GM12891 (cell line): ENCODE data around the gene ANKRD44.
A peak's percentile ranks its signal among the peaks of the same experiment; 100 is the strongest.
"Not testable (repeated sequence)": the region's sequence is repeated elsewhere in the genome, so short reads cannot be mapped to it uniquely, and the experiment has no call there.

Experiments used
- DNase-seq: peaks from one replicate; pipeline ENCODE4 v3.0.0; 2011; ENCODE audit warnings: low spot score; ENCODE audit not compliant: insufficient read length
- FAIRE-seq: peaks from 2 replicates; lab custom pipeline; 2011; peaks lifted over from hg19 to GRCh38; lab: Jason Lieb, UNC
- PAX5 ChIP-seq: IDR thresholded peaks from 2 replicates; pipeline ENCODE4 v1.6.1; 2011; ENCODE audit warnings: low read length, moderate library complexity, mild to moderate bottlenecking; ENCODE audit not compliant: insufficient read depth, severe bottlenecking
- POLR2A ChIP-seq: IDR thresholded peaks from 2 replicates; pipeline ENCODE4 v1.6.1; 2011; ENCODE audit warnings: low read depth, low read length, control low read depth
- POLR2AphosphoS5 ChIP-seq: IDR thresholded peaks from 2 replicates; pipeline ENCODE4 v1.6.1; 2011; ENCODE audit warnings: low read depth, low read length, control low read depth
- POU2F2 ChIP-seq: IDR thresholded peaks from 2 replicates; pipeline ENCODE4 v1.6.1; 2011; ENCODE audit warnings: low read depth, mild to moderate bottlenecking, control low read depth, low read length, moderate library complexity
- SPI1 ChIP-seq: IDR thresholded peaks from 2 replicates; pipeline ENCODE4 v1.6.1; 2011; ENCODE audit warnings: low read depth, low read length, control low read depth
- TAF1 ChIP-seq: IDR thresholded peaks from 2 replicates; pipeline ENCODE4 v1.6.1; 2011; ENCODE audit warnings: low read depth, low read length, control low read depth

The ANKRD44 gene

DNA sequence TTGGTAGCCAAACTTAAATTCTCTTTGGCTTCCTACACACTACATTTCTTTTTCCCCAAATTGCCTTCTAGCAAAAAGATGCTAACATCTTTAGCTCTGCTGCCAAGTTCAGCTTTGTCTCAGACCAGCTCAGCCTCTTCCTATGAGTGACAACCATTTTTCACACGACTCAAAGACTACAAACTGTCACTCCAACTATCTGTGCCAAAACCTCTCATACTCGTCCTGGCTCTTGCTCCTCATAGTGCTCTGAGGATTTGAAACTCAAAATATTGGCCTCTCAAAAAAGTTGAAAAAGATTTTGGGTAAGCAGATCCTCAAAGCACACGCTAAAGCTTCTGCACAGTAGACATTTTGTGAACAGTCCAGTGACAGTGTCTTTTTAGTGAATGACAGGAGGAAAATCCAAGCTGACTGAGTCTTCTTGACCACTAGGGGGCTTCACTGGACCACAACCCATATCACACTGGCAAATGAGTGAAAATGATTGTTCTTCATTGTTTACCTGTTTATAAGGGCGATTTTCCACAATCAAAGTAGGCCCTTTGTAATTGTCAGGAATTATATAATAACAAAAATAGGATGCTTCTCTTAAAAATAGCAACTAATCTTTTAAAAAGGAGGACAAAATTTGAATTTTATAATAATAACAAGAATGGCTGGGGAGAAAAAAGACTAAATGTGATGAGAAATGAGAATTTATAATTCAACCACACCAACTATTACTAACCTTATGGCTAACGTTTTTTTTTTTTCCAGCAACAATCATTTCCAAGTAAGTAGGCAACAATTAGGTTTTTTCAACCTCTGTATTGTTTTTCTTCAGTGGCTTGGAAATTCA, 298.6 kb downstream of the ANKRD44 start:
- TF ChIP-seq POU2F2 (no peak), TAF1 (no peak), POLR2AphosphoS5 (no peak)
- peak; percentile 89 for FAIRE-seq
- DNase-seq: peak; percentile 30

DNA sequence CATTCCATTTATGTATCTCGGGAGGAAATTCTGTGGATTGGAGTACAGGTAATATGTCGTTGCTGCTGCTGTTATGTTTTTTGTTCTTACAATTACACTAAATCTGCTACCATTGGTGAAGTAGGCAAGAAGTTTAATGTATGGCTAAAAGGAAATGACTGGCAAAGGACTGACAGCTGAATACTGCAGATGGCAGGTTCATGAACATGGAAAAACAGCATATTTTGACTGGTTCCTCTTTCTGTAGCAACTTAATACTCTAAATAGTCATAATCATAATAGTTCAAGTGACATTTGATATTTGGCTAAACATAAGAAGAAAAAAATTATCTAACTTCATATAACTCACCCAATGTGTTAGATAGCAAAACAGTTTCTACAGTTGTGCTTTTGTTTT, 299.6 kb downstream of the ANKRD44 start:
- DNase-seq (no peak), FAIRE-seq (no peak)
- TF ChIP-seq PAX5 (no peak), POLR2A (no peak), POLR2AphosphoS5 (no peak), SPI1 (no peak), POU2F2 (no peak), TAF1 (no peak)

DNA sequence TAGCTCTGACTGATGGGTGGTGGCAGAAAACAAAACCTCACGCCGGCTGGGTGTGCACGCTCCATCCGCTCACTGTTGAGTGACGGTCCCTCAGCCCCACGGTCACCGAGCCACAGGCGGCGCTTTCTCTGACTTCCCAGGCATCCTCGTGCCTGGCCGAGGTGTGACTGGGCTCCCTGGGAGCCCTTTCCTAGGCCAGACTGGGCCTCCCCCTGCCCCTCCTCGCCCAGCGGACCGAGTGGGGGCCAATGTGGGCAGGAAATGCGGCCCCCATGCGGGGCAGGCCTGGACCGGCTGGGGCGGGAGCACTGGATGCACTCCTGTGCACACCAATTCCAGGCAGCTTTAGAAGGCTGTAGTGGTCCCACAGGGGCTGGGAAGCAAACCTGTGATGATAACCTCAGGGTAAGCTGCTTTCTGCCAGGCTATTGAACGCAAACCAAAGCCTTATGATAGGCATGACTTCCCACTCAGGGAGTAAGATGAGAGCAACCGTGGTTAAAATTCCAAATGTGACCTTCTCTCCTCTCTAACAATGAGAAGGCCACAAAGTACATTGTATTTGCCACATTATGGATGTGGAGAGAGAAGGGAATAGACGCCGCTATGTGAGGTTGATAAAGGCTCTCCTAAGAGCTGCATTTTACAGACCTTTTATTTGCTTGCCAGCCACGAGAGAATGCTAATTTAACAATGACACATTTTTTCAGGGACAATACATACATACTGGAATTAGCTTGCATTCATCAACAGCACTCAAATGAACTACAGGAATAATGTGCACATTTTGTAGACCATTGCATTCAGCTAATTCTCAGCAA, 300.2 kb downstream of the ANKRD44 start:
- FAIRE-seq (peak; percentile 40), DNase-seq (no peak)
- TF ChIP-seq PAX5 (no peak), TAF1 (no peak), POU2F2 (no peak), SPI1 (no peak), POLR2AphosphoS5 (no peak), POLR2A (no peak)

DNA sequence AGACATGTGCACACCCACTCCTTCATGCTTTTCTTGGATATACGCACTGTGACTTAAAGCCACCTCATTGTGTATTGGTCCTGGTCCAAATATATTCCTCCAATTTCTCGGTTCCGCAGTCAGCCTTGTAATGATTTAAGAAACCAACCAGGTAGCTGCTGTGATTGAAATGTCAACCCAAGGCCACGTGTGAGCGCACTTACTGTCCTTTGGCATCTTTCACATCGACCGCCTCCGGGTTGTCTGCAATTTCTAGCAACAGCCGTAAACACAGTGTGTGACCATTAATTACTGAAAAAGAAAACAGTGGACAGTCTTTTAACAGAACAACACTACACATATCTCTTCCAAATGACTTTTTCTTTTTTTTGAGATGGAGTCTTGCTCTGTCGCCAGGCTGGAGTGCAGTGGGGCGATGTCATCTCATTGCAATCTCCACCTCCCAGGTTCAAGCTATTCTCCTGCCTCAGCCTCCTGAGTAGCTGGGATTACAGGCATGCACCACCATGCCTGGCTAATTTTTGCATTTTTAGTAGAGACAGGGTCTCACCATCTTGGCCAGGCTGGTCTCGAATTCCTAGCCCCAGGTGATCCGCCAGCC, 301.7 kb downstream of the ANKRD44 start:
- FAIRE-seq, DNase-seq: not testable (repeated sequence)

DNA sequence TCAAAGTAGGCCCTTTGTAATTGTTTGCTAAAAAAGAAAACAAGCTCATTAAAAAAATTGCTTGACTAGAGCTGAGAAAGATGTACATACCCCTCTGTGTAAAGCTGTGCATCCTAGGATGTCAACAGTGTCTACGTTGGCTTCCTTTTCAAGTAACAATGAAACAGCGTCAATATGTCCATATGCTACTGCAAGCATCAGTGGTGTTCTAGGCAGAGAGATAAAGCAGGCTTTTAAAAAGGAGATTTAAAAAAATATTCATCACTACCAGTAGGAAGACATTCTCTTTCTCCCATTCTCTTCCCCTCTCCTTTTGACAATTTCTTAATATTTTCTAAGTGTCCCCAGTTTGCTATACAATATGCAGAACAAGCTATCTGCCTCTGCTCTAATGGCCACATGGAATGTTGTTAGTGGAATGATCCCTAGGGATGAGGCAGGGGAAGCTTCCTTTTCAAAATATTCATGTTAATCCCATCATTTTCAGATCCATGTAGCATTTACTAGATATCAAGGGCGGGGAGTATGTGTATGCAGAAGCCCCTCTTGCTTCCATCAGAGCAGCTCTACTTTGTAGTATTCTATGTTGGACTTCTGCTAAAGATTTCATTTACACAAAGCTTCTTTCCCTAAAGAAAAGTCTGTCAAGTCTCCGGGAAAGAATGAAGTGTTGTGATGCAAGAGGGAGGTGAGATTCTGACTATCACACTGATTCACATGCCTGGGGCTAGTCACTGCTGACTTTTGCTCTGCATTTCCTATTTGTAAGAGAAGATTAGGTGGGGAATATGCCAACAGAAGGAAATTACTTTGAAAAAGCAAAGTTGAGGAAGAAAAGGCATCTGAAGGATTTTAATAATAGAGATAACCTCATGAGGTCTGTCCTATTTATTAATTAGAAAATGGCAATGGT, 302.6 kb downstream of the ANKRD44 start:
- TF ChIP-seq POLR2A: no peak
- TF ChIP-seq PAX5: no peak
- TF ChIP-seq POU2F2: no peak
- no peak for TF ChIP-seq TAF1
- TF ChIP-seq SPI1: no peak
- TF ChIP-seq POLR2AphosphoS5: no peak
- DNase-seq (no peak), FAIRE-seq (no peak)

DNA sequence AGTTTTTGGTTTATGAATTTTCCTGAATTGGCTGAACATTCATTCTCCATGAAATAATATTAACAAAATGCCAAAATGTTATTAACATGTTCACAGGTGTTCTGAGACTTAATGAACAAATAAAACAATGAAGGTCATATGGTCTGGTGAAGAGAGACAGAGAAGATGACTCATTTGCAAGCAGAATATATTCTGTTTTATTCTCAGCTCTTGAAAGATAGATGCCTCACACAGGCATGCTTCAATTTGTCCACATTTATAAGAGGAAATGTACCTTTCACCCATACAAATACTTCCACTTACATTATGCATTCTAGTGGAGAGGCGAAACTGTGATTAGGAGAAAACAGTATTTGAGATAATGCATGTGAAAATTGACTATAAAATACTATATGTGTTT, 308.7 kb downstream of the ANKRD44 start:
- FAIRE-seq: no peak
- TF ChIP-seq POLR2AphosphoS5 (no peak), POU2F2 (no peak), TAF1 (no peak), PAX5 (no peak), POLR2A (no peak), SPI1 (no peak)
- DNase-seq: no peak

DNA sequence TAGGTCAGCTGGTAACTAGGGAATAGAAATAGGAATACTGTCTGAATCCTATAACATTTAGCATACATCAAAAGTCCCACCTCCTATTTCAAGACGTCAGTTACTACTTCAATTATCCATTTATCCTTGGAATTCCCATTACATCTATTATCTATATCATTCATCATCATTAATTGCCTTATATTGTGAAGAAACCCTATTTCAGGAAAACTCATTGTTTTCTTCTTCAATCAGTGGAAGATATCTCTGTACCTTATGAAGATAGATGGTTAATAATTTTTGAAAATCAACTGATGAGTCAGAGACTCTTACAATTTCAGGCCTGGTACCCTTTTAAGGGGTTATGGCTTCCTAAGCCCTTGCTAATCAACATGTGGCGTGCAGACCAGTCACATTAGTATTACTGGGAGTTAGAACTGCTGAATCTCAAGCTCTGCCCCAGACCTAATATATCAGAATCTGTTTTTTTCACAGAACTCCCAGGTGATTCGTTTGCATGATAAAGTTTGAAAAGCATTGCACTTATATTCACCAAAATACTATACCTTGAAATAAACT, 314.7 kb downstream of the ANKRD44 start:
- DNase-seq: no peak
- TF ChIP-seq POU2F2: no peak
- no peak for TF ChIP-seq POLR2A
- TF ChIP-seq TAF1: no peak
- no peak for TF ChIP-seq SPI1
- FAIRE-seq: no peak

DNA sequence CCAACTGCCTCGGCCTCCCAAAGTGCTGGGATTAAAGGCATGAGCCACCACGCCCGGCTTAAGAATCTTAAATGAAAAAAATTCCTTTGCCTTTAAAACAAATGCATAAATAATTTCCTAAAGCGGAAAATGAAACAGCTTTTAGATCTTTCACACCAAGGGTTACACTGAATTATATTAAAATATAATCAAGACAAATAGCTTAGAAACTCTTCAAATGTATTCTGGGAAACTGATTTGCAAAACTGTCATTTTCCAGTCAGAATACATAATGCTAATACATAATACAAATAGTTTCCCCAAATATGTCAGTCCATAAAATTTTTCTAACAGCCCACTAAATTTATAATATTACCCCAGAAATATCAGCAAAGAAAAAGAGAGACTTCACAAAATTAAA, 315.8 kb downstream of the ANKRD44 start:
- no peak for FAIRE-seq
- DNase-seq: no peak
- TF ChIP-seq POU2F2: no peak
- TF ChIP-seq SPI1: no peak
- TF ChIP-seq TAF1: no peak
- TF ChIP-seq POLR2A: no peak
- TF ChIP-seq POLR2AphosphoS5: no peak
- no peak for TF ChIP-seq PAX5

DNA sequence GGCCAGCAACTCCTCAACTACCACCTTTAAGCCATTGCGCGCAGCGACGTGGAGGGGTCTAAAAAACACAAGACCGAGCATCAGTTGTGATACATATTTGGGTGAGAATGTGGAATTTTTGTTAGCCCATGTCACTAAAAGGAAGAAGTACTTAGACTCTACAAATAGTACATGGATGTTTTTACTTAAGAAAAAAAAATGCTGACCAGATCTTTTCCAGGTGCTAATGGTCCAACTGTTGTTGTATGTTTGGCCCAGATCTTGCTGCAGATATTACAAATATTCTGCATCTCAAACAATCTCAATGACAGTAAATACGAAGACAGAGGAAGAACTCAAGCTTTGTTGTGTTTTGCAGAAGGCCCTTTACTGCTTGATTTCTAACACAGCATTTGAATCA, 317.0 kb downstream of the ANKRD44 start:
- no peak for DNase-seq
- TF ChIP-seq POLR2A (no peak), POLR2AphosphoS5 (no peak), PAX5 (no peak), TAF1 (no peak), SPI1 (no peak), POU2F2 (no peak)
- no peak for FAIRE-seq
